ENCODE results near the gene RNF157.

Gene RNF157

GRCh38 chr17:76270127-76270592 lies 29.9 kb upstream of the RNF157 start:
- peak; percentile 63 for DNase-seq

DNA sequence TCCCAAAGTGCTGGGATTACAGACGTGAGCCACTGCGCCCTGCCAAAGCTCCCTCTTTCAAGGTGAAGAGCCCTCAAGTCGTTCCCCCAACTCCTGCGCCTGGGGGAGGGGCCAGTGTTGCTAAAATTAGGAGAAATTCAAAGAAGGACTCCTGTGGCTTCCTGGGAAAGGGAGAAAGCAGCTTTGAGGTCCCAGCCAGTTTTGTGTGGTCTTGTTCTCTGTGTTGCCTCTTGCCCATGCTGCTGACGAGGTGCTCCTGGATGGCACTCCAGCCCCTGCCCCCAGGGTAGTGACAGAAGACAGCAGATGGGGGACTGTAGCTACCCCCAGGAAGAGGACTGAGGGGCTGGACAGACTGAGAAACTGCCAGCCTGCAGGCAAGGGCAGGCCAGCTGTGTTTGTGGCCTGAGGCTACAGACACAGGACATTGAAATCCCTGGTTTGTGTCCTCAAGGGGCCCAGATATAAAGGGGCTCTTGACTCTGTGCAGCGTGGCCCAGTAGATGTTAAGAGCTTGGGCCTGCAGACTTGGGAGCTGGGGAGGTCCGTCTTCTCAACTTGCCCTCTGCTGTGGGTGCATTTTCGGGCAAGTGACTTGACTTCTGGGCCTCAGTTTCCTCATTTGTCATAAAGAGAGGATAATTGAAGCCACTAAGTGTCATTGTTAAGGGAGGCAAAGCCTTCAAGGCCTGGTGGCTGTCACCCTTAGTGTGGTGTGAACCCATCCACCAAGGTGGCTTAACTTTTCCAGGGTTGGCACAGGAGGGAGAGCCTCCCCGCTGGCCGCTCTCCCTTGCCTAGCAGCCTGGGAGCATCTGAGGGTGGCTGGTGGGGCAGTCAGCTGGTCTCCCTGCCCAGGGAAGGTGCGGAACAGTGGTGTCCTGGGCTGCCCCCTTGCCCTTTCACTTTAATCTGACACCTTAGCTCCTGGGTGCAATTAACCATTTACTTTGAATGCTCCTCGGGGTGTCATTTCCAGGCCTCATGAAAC lies 29.0 kb upstream of the RNF157 start:
- peak; percentile 66 for DNase-seq

- DNase-seq = peak; percentile 88
Measured at GRCh38 chr17:76268015-76268749, 27.9 kb upstream of the RNF157 start.

- peak; percentile 63 for DNase-seq
Measured at GRCh38 chr17:76267581-76268001, 27.3 kb upstream of the RNF157 start.

DNA sequence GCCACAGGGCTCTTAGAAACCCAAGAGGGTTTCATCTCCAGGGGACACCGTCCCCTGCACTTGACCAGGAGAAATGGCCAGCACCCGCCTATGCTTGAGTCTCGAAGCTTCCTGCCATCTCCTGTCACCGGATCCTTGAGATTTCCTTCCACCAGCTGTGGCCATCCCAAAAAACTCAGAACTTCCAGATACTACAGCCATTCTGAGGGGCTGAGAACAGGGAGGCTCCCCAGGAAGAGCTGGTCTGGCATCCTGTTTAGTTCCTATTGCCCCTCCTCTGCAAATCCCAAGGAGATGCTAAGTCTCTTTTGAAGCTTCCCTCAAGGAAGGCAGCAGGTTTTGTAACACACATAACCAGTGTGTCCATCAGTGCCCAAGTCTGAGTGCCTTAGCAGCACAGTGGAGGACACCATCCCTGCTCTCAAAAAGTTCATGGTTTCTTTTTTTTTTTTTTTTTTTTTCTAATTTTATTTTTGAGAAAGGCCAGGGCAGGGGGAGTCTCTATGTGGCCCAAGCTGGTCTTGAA lies 26.8 kb upstream of the RNF157 start:
- no peak for DNase-seq

GRCh38 chr17:76266244-76266938 lies 26.1 kb upstream of the RNF157 start:
- no peak for DNase-seq

GRCh38 chr17:76265624-76266243 lies 25.4 kb upstream of the RNF157 start:
- DNase-seq = peak; percentile 87

GRCh38 chr17:76264755-76265623 lies 24.7 kb upstream of the RNF157 start, which contains the start of gene UBALD2:
TSS of gene UBALD2 (plus strand) at chr17:76265348. CDS start at chr17:76265506, 158 bp downstream.
- peak; percentile 100 for DNase-seq

DNA sequence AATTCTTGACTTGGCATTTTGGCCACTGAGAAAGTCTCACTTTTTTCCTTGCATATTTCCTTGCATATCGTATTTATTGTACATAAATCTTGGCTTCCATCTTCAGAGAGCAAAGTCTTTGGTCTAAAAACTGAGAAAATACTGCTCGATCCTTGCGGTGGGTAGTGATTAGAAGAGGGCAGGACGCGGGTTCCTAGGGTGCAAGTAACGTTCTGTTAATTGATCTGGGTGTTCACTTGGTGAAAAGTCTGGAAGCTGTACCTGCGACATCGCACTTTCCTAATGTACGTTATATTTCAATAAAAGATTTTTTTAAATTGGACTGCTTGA lies 24.1 kb upstream of the RNF157 start:
- DNase-seq = peak; percentile 66

- DNase-seq = no peak
Measured at GRCh38 chr17:76263896-76264295, 23.6 kb upstream of the RNF157 start.

DNA sequence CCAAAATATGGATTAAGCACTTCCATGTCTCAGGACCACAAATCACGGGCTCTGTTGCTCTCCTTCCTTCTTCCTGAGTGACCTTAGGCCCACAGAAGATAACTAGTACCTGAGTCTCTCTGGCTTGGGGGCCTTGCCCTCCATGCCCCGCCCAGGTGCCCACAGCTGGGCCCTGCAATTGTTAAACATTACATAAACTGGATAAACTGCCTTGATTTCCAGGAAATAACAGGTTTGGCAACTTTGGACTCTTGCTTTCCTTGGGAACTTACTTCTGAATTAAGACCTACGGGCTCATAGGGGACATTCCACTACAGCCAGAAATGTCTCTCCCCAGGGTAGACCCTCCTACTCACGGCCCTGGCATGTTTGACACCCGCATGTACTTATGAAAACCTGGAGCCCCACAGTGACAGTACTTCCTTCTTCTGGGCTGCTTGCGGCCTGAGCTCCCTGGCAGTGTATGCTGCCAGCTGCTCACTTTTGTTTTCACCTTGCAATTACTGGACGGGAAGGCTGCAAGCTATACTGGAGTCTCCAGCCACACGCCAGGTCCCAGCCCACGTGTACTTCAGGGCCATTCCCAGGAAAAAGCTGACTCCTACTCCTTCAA lies 22.5 kb upstream of the RNF157 start:
- no peak for DNase-seq

DNA sequence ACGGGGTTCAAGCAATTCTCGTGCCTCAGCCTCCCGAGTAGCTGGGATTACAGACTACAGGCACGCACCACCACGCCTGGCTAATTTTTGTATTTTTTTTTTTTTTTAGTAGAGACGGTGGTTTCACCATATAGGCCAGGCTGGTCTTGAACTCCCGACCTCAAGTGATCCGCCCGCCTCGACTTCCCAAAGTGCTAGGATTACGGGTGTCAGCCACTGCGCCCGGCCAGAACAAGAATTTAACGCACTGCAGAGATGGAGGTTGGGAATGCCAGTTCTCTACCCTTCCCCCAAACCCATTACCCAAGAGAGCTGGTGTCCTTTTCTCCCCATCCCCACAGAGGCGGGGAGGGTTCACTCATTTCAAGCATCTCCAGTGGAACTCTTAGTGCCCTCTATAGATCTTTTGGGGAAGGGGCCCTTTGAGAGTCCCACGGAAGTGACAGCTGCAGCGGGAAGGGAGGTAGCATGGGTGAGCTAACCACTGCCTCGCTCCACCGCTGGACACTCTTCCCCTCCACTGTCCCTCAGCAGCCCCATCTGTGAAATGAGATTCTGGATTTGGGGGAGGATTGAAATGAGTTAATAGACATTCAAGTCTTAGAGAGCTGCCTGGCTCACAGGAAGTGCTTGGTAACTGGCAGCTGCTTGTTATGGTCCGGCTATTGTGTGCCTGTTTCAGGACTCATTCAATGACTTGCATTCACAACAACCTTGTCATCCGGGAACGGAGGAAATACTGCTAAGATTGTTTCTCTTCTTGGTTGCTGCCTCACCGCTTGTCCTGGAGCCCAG lies 21.3 kb upstream of the RNF157 start:
- DNase-seq = no peak

- no peak for DNase-seq
Measured at GRCh38 chr17:76260669-76261068, 20.4 kb upstream of the RNF157 start.

DNA sequence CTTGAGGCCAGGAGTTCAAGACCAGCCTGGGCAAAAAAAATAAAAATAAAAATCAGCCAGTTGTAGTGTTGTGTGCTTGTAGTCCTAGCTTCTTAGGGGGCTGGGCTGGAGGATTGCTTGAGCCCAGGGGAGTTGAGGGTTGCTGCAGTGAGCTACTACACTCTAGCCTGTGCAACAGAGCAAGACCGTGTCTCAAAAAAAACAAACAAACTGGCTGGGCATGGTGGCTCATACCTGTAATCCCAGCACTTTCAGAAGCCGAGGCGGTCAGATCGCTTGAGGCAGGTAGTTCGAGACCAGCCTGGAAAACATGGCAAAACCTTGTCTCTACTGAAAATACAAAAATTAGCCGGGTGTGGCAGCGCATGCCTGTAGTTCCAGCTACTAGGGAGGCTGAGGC lies 19.9 kb upstream of the RNF157 start:
- no peak for DNase-seq

GRCh38 chr17:76256430-76257050 lies 16.2 kb upstream of the RNF157 start:
- peak; percentile 65 for DNase-seq

DNA sequence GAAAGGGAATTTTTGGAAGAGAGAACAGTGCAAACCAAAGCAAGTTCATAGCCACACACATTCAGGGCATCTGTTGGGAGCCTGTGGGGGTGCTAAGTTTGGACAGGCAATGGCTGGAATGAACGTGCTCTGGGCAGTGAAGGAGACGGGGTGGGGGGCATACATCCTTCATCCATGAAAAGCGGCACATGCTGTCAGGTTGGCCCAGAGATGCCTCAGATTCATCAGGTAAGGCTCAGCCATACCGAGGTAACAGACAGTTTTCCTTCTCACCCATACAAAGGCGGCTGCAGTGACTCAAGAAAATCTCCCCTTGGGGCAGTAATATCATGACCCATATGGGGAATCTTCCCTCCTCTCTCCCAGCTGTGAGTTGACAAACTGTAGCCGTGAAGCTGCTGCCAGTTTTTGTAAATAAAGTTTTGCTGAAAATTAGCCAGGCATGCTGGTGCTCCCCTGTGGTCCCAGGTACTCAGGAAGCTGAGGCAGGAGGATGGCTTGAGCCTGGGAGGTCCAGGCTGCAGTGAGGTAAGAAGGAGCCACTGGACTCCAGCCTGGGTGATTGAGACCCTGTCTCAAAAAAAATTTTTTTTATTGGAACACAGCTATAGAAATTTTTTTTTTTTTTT lies 15.6 kb upstream of the RNF157 start:
- peak; percentile 36 for DNase-seq

DNA sequence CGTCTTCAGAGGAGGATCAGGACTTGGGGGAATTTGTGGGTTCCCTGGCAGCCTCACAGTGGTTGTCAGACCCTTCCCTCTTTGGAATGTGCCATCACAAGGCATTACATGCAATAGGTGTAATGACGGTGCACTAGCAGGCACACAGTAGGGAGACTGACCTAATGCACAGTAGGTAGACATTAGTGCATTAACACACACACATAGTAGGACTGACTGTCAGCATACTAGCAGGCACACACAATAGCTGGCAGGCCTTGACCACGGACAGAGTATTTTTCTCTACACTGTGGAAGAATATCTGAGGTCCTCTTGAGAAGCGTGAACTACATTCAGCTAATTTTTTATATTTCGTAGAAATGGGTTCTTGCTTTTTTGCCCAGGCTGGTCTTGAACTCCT lies 14.0 kb upstream of the RNF157 start:
- no peak for DNase-seq

DNA sequence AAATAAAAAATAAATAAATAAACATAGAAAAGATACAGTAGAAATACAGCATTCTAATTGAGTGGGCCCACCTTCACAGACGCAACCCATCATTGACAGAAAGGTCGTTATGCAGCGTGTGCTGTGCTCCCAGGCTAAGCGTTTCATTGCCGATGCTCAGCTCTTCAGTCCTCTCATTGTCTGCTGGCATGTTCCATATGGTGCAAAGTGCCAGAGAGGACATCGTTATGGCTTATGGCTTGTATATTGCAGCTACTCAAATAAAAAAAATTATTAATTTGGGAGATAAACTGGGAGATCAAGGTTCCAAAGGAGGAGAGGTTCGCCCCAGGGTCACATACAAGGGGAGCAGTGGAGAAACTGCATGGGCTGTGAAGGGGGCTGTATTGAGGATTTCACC lies 13.5 kb upstream of the RNF157 start:
- peak; percentile 16 for DNase-seq
